B cell (primary cell): Measurements from ENCODE around the gene TRAPPC11. TPM values are rescaled to one million over a fixed set of nuclear protein-coding genes. Genes with fewer than 3 reads are reported as not detected.

Experiments
- ATAC-seq: fragments of 200-7000 bp; cut with Tn5 transposase; one replicate; pipeline ENCODE4 v1.10.0; 2021; ENCODE audit warnings: low read depth, mild to moderate bottlenecking, moderate number of reproducible peaks, moderate library complexity
- CTCF ChIA-PET: fragments of 350-600 bp; sonication (Branson Sonifier 250); formaldehyde crosslinking; loops from one replicate; lab custom pipeline; 2021; ENCODE audit warnings: antibody characterized with exemption, inconsistent platforms; lab: Charles Lee
- POLR2A ChIA-PET: fragments of 350-600 bp; sonication (Branson Sonifier 250); formaldehyde crosslinking; loops from one replicate; lab custom pipeline; 2021; ENCODE audit warnings: antibody characterized with exemption; lab: Charles Lee
- DNase-seq: peaks from one replicate; pipeline ENCODE4 v3.0.0; 2013
- H2AFZ ChIP-seq: 2 replicates; pipeline ENCODE4 v1.6.1; 2012; ENCODE audit warnings: mild to moderate bottlenecking, low read depth, low read length; ENCODE audit not compliant: insufficient read depth, poor library complexity, severe bottlenecking
- H3K27ac ChIP-seq, 2 donors: 1 replicate in 1 of 2; 2 replicates in 1 of 2; pipeline ENCODE4 v1.5.1; 2012 to 2013; ENCODE audit warnings: low read length in 2 of 2, mild to moderate bottlenecking in 2 of 2, moderate library complexity in 1 of 2
- H3K27me3 ChIP-seq, 4 experiments: fragments of 200-600 bp in 1 of 4; sonication (generic) in 1 of 4; replicated peaks in 1 of 4; 1 replicate in 2 of 4; 2 replicates in 2 of 4; pipeline versions ENCODE4 v1.6.1 to v1.7.0; 2013 to 2016; ENCODE audit warnings: low read length in 3 of 4, mild to moderate bottlenecking in 2 of 4, mixed read lengths in 1 of 4, moderate library complexity in 1 of 4; ENCODE audit not compliant: insufficient read depth in 4 of 4, control insufficient read depth in 3 of 4; ENCODE audit errors: control extremely low read depth in 1 of 4
- H3K36me3 ChIP-seq, 2 experiments: replicated peaks in 1 of 2; 1 replicate in 1 of 2; 2 replicates in 1 of 2; pipeline versions ENCODE4 v1.6.1 to v1.7.1; 2013; ENCODE audit warnings: low read length in 1 of 2; ENCODE audit not compliant: insufficient read depth in 2 of 2, control insufficient read depth in 1 of 2; ENCODE audit errors: control extremely low read depth in 1 of 2, extremely low read depth in 1 of 2
- H3K4me1 ChIP-seq, 2 donors: fragments of 200-600 bp in 1 of 2; sonication (generic) in 1 of 2; 1 replicate in 1 of 2; 2 replicates in 1 of 2; pipeline versions ENCODE4 v1.5.1 to v1.6.1; 2013 to 2017; ENCODE audit warnings: low read length in 2 of 2; ENCODE audit not compliant: control insufficient read depth in 2 of 2, insufficient read depth in 2 of 2
- H3K4me2 ChIP-seq: replicated peaks from 2 replicates; pipeline ENCODE3; 2012; ENCODE audit warnings: mild to moderate bottlenecking, low read depth, low read length; ENCODE audit not compliant: poor library complexity, severe bottlenecking
- H3K4me3 ChIP-seq, 5 experiments: fragments of 200-600 bp in 1 of 5; sonication (generic) in 1 of 5; 1 replicate in 3 of 5; 2 replicates in 2 of 5; pipeline versions ENCODE4 v1.5.1 to v1.7.0; 2011 to 2016; ENCODE audit warnings: low read length in 4 of 5, mild to moderate bottlenecking in 4 of 5, low read depth in 2 of 5, control low read depth in 1 of 5, moderate library complexity in 1 of 5; ENCODE audit not compliant: insufficient read depth in 1 of 5; ENCODE audit errors: control extremely low read depth in 1 of 5, extremely low read depth in 1 of 5
- H3K79me2 ChIP-seq: fragments of 200-600 bp; sonication (generic); one replicate; pipeline ENCODE4 v1.6.0; 2016; ENCODE audit warnings: low read length; ENCODE audit not compliant: control insufficient read depth, insufficient read depth
- H3K9ac ChIP-seq: fragments of 200-600 bp; sonication (generic); 2 replicates; pipeline ENCODE4 v1.6.1; 2017; ENCODE audit warnings: mild to moderate bottlenecking, low read length, moderate library complexity
- H3K9me3 ChIP-seq, 3 donors: one replicate each; pipeline versions ENCODE4 v1.6.1 to v1.7.1; 2013; ENCODE audit warnings: low read length in 2 of 3; ENCODE audit not compliant: control insufficient read depth in 2 of 3, insufficient read depth in 1 of 3; ENCODE audit errors: control extremely low read depth in 1 of 3
- H4K20me1 ChIP-seq: 2 replicates; pipeline ENCODE4 v1.6.0; 2012; ENCODE audit warnings: mild to moderate bottlenecking, low read length; ENCODE audit not compliant: insufficient read depth, control insufficient read depth, poor library complexity, severe bottlenecking
- H3K27ac Mint-ChIP-seq: one replicate; pipeline ENCODE4 v1.8.0; 2021; ENCODE audit warnings: mixed read lengths
- H3K27me3 Mint-ChIP-seq: one replicate; pipeline ENCODE4 v1.8.0; 2021; ENCODE audit warnings: mixed read lengths
- H3K4me1 Mint-ChIP-seq: one replicate; pipeline ENCODE4 v1.8.0; 2021; ENCODE audit warnings: mixed read lengths
- H3K4me3 Mint-ChIP-seq: one replicate; pipeline ENCODE4 v1.8.0; 2021; ENCODE audit warnings: mixed read lengths
- H3K9me3 Mint-ChIP-seq: one replicate; pipeline ENCODE4 v1.8.0; 2022; ENCODE audit warnings: mixed read lengths; ENCODE audit not compliant: insufficient read depth
- EZH2 ChIP-seq: IDR thresholded peaks from 2 replicates; pipeline ENCODE4 v1.6.1; 2012; ENCODE audit warnings: borderline replicate concordance, low read depth, mild to moderate bottlenecking, moderate library complexity, low read length; ENCODE audit not compliant: insufficient read depth, poor library complexity, severe bottlenecking
- WGBS: methylation state at CpG from one replicate; pipeline ENCODE4 v1.1.5; 2013; ENCODE audit warnings: missing lambda C conversion rate; ENCODE audit not compliant: insufficient coverage; 5-methylcytosine and 5-hydroxymethylcytosine counted together
- intact Hi-C: fragments of 100-400 bp; cut with micrococcal nuclease; formaldehyde crosslinking; loops from one replicate; pipeline ENCODE4 v1.10.0; 2022
- polyA plus RNA-seq: library from polyadenylated mRNA; depleted of rRNA; stranded (reverse); fragments of >200 nt; gene quantifications from 2 replicates; pipeline ENCODE4 v1.2.3, GENCODE V29; 2012
- total RNA-seq, 2 donors: library from RNA; stranded (reverse); fragments of 120-200 nt in 1 of 2; gene quantifications; 1 replicate in 1 of 2; 2 replicates in 1 of 2; pipeline versions ENCODE4 v1.2.3 to v1.2.4, GENCODE V29; 2013 to 2022
- TF ChIP-seq, protein P1 (sequence below): fragments of 200-600 bp; IDR thresholded peaks from one replicate; pipeline ENCODE4 v1.8.0; 2022; ENCODE audit warnings: antibody characterized with exemption, mild to moderate bottlenecking

Gene TRAPPC11
- total and polyA plus RNA-seq, 2 donors (not counting 1 experiment from before 2014, with no cell fraction given) = 23.5 to 53.8 TPM

DNA sequence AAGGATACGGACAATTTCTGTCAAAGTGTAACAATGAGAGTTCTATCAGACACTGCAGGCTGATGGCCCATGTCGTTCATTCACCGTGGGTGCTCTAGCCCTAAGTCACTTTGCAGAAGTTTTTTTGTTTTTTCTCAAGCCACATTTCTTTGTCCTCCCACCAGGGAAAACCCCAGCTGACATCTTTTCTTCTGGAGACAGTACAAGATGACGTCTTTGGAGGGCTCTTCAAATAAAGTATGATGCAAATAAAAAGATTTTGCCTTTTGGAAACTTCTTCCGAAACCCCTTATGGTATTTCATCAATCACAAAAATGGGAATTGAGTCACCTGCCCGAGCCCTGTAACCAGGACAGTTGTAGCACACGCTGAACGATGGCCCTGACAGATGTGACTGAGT is 73.2 kb downstream of the TRAPPC11 start:
- intact Hi-C loops = no loop called here
- POLR2A ChIA-PET = no interaction called here
- H3K9me3 Mint-ChIP-seq = no peaks in the 10 kb centered on the region

DNA sequence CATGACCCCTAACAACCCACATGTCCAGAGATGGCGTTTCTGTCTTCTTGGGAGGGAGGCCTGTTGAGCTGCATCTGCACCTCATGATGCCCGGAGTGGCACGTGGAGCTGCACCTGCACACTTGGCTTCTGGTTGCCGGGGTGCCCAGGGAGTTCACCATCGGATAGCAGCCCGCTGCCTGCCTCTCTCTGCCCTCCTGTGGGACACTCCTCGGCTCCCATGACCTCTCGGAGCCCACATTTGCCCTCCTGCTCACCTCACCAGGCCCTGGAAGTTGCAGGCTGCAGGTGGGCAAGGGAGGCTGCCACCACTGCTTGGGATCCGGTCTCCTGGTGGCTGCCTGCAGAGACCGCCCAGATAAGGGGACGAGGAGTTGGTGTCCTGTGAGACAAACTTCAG is 74.1 kb downstream of the TRAPPC11 start:
- CTCF ChIA-PET = no interaction called here
- POLR2A ChIA-PET = no interaction called here
- H4K20me1 ChIP-seq = no peaks in the 10 kb centered on the region
- no peaks in the 10 kb centered on the region for H3K4me1 Mint-ChIP-seq
- no peak overlapping the region for H3K9ac ChIP-seq
- no peak overlapping the region for H3K27ac ChIP-seq
- H3K9me3 Mint-ChIP-seq = no peaks in the 10 kb centered on the region
- H3K4me1 ChIP-seq = no peaks in the 10 kb centered on the region
- peaks cover 0 to 6% (median 2%) of the 10 kb centered on the region in 4 experiments for H3K27me3 ChIP-seq
- no peak for TF ChIP-seq EZH2
- TF ChIP-seq, protein P1, sequence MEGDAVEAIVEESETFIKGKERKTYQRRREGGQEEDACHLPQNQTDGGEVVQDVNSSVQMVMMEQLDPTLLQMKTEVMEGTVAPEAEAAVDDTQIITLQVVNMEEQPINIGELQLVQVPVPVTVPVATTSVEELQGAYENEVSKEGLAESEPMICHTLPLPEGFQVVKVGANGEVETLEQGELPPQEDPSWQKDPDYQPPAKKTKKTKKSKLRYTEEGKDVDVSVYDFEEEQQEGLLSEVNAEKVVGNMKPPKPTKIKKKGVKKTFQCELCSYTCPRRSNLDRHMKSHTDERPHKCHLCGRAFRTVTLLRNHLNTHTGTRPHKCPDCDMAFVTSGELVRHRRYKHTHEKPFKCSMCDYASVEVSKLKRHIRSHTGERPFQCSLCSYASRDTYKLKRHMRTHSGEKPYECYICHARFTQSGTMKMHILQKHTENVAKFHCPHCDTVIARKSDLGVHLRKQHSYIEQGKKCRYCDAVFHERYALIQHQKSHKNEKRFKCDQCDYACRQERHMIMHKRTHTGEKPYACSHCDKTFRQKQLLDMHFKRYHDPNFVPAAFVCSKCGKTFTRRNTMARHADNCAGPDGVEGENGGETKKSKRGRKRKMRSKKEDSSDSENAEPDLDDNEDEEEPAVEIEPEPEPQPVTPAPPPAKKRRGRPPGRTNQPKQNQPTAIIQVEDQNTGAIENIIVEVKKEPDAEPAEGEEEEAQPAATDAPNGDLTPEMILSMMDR = no peak
- 94% methylated on average over 11 of the region's 11 CpGs for WGBS
- DNase-seq = no peak
- H3K27me3 Mint-ChIP-seq = peaks cover 16% of the 10 kb centered on the region
- intact Hi-C loops = no loop called here
- no peak for ATAC-seq
- no peak overlapping the region for H2AFZ ChIP-seq
- no peaks in the 10 kb centered on the region for H3K9me3 ChIP-seq
- no peaks in the 10 kb centered on the region for H3K36me3 ChIP-seq
- H3K79me2 ChIP-seq = no peaks in the 10 kb centered on the region
- no peak overlapping the region for H3K27ac Mint-ChIP-seq
- H3K4me2 ChIP-seq = no peak overlapping the region
- no peak overlapping the region for H3K4me3 Mint-ChIP-seq
- H3K4me3 ChIP-seq = no peak overlapping the region

More for the DNA sequence above, 73.2 kb downstream of the TRAPPC11 start:
- no peak overlapping the region for H3K27ac ChIP-seq
- H3K4me3 Mint-ChIP-seq = no peak overlapping the region
- CTCF ChIA-PET = no interaction called here
- no peaks in the 10 kb centered on the region for H3K36me3 ChIP-seq
- H4K20me1 ChIP-seq = no peaks in the 10 kb centered on the region
- DNase-seq (no peak), ATAC-seq (no peak)
- no peak overlapping the region for H3K4me3 ChIP-seq
- H3K27me3 Mint-ChIP-seq = peaks cover 24% of the 10 kb centered on the region
- peaks cover 0 to 11% (median 2%) of the 10 kb centered on the region in 4 experiments for H3K27me3 ChIP-seq
- TF ChIP-seq, protein P1 = no peak
- TF ChIP-seq EZH2 = no peak
- no peaks in the 10 kb centered on the region for H3K4me1 ChIP-seq
- H3K4me1 Mint-ChIP-seq = no peaks in the 10 kb centered on the region
- no peak overlapping the region for H2AFZ ChIP-seq
- H3K9ac ChIP-seq = no peak overlapping the region
- H3K79me2 ChIP-seq = no peaks in the 10 kb centered on the region
- H3K27ac Mint-ChIP-seq = no peak overlapping the region
- no peak overlapping the region for H3K4me2 ChIP-seq
- 93% methylated on average over 6 of the region's 8 CpGs for WGBS
- H3K9me3 ChIP-seq = no peaks in the 10 kb centered on the region
